ENCODE data around the gene CYP20A1.
"Not testable (repeated sequence)": the region's sequence is repeated elsewhere in the genome, so short reads cannot be mapped to it uniquely, and the experiment has no call there.

Gene CYP20A1, protein sequence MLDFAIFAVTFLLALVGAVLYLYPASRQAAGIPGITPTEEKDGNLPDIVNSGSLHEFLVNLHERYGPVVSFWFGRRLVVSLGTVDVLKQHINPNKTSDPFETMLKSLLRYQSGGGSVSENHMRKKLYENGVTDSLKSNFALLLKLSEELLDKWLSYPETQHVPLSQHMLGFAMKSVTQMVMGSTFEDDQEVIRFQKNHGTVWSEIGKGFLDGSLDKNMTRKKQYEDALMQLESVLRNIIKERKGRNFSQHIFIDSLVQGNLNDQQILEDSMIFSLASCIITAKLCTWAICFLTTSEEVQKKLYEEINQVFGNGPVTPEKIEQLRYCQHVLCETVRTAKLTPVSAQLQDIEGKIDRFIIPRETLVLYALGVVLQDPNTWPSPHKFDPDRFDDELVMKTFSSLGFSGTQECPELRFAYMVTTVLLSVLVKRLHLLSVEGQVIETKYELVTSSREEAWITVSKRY

DNA sequence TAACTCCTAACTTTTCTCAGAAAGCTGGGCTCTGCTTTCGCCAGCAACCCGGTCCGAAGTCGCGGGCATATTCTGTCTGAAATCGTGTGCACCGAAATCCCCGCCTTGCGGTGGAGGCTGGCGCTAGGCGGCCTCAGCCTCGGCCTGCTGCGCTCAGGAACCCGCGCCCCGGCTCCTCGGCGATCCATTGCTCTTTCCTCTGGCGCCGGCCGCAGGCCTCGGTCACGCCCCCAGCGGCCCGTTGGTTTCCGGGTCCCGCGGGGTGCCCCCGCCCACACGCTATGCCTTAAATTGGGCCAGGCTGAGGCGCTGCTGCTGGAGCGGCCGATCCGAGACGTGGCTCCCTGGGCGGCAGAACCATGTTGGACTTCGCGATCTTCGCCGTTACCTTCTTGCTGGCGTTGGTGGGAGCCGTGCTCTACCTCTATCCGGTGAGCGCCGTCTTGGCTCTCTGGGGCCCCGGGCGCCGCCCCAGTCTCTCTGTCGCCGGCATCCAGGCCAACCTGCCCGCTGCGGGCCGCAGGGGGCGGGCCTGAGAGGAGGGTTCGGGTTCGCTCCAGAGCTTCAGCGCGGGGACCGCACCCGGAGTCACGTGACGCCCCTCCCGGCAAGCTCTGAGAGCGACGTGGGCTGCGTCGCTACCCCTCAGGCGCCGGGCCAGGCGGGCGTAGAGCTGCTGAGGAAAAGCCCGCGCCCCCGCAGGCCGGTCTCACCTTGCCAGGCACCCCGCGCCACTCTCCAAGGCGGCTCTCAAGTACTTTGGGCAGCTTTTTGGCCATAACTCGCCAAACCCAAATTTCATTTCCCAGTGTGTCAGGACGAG lies at the start of gene CYP20A1:
CYP20A1 (plus strand) TSS at position 315 of the 823 bp plus-strand sequence; CDS start at position 360, 45 bp downstream.
- DNase-seq (ENCODE audit: low read depth): peak; percentile 96

DNA sequence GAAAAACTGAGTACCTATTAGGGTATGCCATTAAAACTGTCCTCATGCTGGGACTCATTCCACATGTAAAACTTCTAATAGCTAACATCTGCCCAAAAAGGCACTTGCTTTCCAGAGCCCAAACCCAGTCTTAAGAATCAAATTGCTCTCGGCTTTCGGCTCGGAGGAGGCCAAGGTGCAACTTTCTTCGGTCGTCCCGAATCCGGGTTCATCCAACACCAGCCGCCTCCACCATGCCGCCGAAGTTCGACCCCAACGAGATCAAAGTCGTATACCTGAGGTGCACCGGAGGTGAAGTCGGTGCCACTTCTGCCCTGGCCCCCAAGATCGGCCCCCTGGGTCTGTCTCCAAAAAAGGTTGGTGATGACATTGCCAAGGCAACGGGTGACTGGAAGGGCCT lies 48.3 kb upstream of the CYP20A1 start:
- DNase-seq (ENCODE audit: low read depth): not testable (repeated sequence)

DNA sequence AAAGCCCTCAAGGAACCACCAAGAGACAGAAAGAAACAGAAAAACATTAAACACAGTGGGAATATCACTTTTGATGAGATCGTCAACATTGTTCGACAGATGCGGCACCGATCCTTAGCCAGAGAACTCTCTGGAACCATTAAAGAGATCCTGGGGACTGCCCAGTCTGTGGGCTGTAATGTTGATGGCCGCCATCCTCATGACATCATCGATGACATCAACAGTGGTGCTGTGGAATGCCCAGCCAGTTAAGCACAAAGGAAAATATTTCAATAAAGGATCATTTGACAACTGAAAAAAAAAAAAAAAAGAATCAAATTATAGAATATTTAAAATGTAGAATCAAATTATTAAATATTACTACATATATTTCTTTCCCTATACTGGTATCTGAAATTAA lies 47.8 kb upstream of the CYP20A1 start:
- DNase-seq (ENCODE audit: low read depth): not testable (repeated sequence)

- no peak for DNase-seq (ENCODE audit: low read depth)
Measured at GRCh38 chr2:203191961-203192360, 46.9 kb upstream of the CYP20A1 start.

- DNase-seq (ENCODE audit: low read depth): no peak
Measured at GRCh38 chr2:203195331-203196036, 43.3 kb upstream of the CYP20A1 start.

DNA sequence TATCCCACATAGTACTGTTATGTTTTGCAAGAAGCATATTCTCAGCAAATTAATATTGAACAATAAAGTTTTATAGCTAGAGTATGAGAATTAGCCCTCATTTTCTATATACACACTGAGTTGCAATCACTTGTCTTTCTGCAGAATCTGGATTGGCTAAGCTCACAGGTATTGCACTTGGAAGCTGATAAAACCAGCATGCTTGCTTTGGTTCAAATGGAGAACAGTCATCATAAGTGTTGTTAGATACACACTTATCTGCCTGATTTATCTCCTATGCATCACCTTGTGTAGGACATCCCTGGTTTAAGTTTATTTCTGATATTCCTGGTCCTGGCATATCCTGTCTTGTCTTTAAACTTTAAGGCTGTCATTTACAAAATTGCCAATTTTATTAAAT lies 38.0 kb upstream of the CYP20A1 start:
- DNase-seq (ENCODE audit: low read depth): no peak

DNA sequence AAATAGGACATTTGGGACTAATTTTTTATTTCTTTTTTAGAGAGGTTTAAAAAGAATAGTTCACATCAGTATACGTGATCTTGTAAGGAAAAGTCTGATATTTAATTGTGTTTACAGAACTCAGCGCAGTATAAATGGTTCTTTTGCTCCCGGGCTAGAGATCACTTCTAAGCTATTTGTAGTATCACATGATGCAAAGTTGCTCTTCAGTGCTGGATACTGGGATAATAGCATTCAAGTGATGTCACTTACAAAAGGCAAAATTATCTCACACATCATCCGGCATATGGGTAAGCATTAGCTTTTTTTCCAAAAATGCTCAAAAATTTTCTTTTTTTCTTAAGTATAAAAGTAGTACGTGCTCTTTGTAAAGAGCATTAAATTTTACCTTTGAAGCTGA lies 37.4 kb upstream of the CYP20A1 start:
- no peak for DNase-seq (ENCODE audit: low read depth)

- no peak for DNase-seq (ENCODE audit: low read depth)
Measured at GRCh38 chr2:203209538-203209937, 29.3 kb upstream of the CYP20A1 start.

DNA sequence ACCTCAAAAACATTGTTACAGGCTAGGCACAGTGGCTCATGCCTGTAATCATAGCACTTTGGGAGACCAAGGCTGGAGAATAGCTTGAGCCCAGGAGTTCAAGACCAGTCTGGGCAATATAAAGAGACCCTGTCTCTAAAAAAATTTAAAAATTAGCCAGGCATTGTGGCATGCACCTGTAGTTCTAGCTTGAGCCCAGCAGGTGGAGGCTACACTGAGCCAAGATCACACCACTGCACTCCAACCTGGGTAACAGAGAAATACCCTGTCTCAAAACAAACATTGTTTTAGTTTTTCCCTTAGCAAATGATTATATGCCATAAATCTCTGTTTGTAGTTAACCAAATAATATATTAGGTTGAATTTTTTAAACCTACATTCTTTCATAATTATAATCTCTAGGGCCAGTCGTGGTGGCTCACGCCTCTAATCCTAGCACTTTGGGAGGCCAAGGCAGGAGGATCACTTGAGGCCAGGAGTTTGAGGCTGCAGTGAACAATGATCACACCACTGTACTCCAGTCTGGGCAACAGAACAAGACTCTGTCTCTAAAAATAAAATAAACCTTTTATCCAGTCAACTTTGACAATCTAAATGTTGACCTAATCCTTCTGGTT lies 13.3 kb upstream of the CYP20A1 start:
- peak; percentile 51 for DNase-seq (ENCODE audit: low read depth)

- not testable (repeated sequence) for DNase-seq (ENCODE audit: low read depth)
Measured at GRCh38 chr2:203229674-203230073, 9.1 kb upstream of the CYP20A1 start.

- no peak for DNase-seq (ENCODE audit: low read depth)
Measured at GRCh38 chr2:203237346-203238238, 1.2 kb upstream of the CYP20A1 start.

- DNase-seq (ENCODE audit: low read depth): no peak
Measured at GRCh38 chr2:203238292-203238703, 520 bp upstream of the CYP20A1 start.

DNA sequence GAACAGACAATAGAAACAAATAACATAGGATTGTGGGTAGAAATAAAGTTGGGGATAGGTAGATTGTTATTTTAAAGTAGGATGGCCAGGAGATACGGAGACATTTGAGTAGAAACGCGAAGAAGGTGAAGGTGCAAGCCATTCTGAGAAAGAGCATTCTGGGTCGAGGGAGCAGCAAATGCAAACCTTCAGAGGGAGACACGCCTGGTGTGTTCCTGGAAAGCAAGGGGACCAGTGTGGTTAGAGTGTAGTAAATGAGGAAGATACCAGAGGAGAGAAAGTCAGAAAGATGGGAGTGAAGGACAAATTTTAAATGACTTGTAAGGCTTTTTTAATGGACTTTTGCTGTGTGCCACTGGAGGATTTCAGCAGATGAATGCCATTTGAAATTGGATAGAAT lies 1.7 kb downstream of the CYP20A1 start:
- DNase-seq (ENCODE audit: low read depth): no peak

GRCh38 chr2:203242518-203242917 lies 3.7 kb downstream of the CYP20A1 start:
- DNase-seq (ENCODE audit: low read depth): no peak

DNA sequence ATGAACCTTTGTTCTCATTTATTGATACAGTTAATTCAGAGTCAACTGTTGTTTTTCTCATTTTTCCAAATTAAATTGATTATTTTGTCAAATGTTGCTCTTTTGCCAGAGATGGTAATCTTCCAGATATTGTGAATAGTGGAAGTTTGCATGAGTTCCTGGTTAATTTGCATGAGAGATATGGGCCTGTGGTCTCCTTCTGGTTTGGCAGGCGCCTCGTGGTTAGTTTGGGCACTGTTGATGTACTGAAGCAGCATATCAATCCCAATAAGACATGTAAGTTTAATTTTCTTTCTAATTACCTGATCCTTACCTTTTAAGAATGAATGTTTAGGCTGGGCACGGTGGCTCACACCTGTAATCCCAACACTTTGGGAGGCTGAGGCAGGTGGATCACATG lies 7.8 kb downstream of the CYP20A1 start:
- no peak for DNase-seq (ENCODE audit: low read depth)

GRCh38 chr2:203252818-203253217 lies 14.0 kb downstream of the CYP20A1 start:
- DNase-seq (ENCODE audit: low read depth): no peak

- not testable (repeated sequence) for DNase-seq (ENCODE audit: low read depth)
Measured at GRCh38 chr2:203253422-203254095, 14.7 kb downstream of the CYP20A1 start.

GRCh38 chr2:203261326-203262159 lies 22.7 kb downstream of the CYP20A1 start:
- DNase-seq (ENCODE audit: low read depth): no peak

DNA sequence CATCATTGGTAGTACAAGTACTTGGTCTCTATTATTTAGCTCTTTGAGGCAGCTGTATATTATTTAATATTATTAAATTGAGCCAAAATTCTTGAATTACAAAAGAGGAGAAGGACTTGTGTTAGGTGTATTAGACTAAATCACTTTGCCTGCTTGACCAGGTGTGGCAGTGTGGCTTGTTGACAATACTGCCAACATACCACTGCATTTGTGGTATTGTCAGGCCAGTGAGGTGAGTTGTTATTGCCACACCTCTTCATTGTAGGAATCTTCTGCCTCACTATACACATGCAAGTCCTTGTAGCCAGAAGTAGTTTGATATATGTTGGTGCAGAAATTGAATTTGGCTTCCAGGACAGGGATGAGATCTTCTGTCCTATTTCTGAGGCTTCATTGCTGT lies 40.5 kb downstream of the CYP20A1 start:
- DNase-seq (ENCODE audit: low read depth): no peak
